MM.1S (cell line): ENCODE measurements around the gene PERM1.

Experiments
- DNase-seq: peaks from one replicate; pipeline ENCODE4 v3.0.0-alpha.2; 2015
- H2AFZ ChIP-seq: fragments of 300-600 bp; sonication (generic); 2 replicates; pipeline ENCODE4 v1.6.0; 2016; ENCODE audit warnings: antibody characterized with exemption, low read length
- H3F3A ChIP-seq: fragments of 300-600 bp; sonication (generic); 2 replicates; pipeline ENCODE4 v1.6.1; 2016; ENCODE audit warnings: mild to moderate bottlenecking, antibody characterized with exemption, low read length, moderate library complexity, mixed read lengths; ENCODE audit not compliant: insufficient read depth
- H3K27ac ChIP-seq: fragments of 300-600 bp; sonication (generic); 2 replicates; pipeline ENCODE4 v1.5.1; 2016; ENCODE audit warnings: mild to moderate bottlenecking, low read length
- H3K27me3 ChIP-seq: fragments of 300-600 bp; sonication (generic); replicated peaks from 2 replicates; pipeline ENCODE4 v1.6.0; 2016; ENCODE audit warnings: low read length; ENCODE audit not compliant: insufficient read depth
- H3K36me3 ChIP-seq: fragments of 300-600 bp; sonication (generic); replicated peaks from 2 replicates; pipeline ENCODE4 v1.6.1; 2016; ENCODE audit warnings: mild to moderate bottlenecking, low read length, mixed read lengths; ENCODE audit not compliant: insufficient read depth
- H3K4me1 ChIP-seq: fragments of 300-600 bp; sonication (generic); 2 replicates; pipeline ENCODE4 v1.6.1; 2016; ENCODE audit warnings: low read length, mixed read lengths
- H3K4me2 ChIP-seq: fragments of 300-600 bp; sonication (generic); 2 replicates; pipeline ENCODE4 v1.6.0; 2016; ENCODE audit warnings: low read depth, low read length
- H3K4me3 ChIP-seq: fragments of 300-600 bp; sonication (generic); 2 replicates; pipeline ENCODE4 v1.5.1; 2016; ENCODE audit warnings: low read length, mixed read lengths
- H3K79me2 ChIP-seq: fragments of 300-600 bp; sonication (generic); 2 replicates; pipeline ENCODE4 v1.6.1; 2016; ENCODE audit warnings: mixed run types, low read length, mixed read lengths
- H3K9ac ChIP-seq: fragments of 300-600 bp; sonication (generic); 2 replicates; pipeline ENCODE4 v1.6.1; 2016; ENCODE audit warnings: low read length, mixed read lengths
- H3K9me2 ChIP-seq: fragments of 300-600 bp; sonication (generic); replicated peaks from 2 replicates; pipeline ENCODE4 v1.6.1; 2016; ENCODE audit warnings: mild to moderate bottlenecking, low read length, mixed read lengths; ENCODE audit not compliant: insufficient read depth
- H3K9me3 ChIP-seq: fragments of 300-600 bp; sonication (generic); replicated peaks from 2 replicates; pipeline ENCODE4 v1.6.1; 2016; ENCODE audit warnings: mild to moderate bottlenecking, low read length, mixed read lengths; ENCODE audit not compliant: insufficient read depth
- H4K20me1 ChIP-seq: fragments of 300-600 bp; sonication (generic); 2 replicates; pipeline ENCODE4 v1.6.1; 2016; ENCODE audit warnings: mild to moderate bottlenecking, low read length, moderate library complexity, mixed read lengths; ENCODE audit not compliant: insufficient read depth
- CTCF ChIP-seq: fragments of 300-600 bp; sonication (generic); IDR thresholded peaks from 2 replicates; pipeline ENCODE4 v1.5.1; 2016; ENCODE audit warnings: antibody characterized with exemption, low read length, mixed read lengths
- EZH2 ChIP-seq: fragments of 300-600 bp; sonication (generic); optimal IDR thresholded peaks from 2 replicates; pipeline ENCODE3; 2017; ENCODE audit warnings: low read depth, mild to moderate bottlenecking, antibody characterized with exemption, low read length, mixed read lengths
- EZH2phosphoT487 ChIP-seq: fragments of 300-600 bp; sonication (generic); IDR thresholded peaks from 2 replicates; pipeline ENCODE4 v1.6.1; 2018; ENCODE audit warnings: antibody characterized with exemption, low read length

The PERM1 gene

GRCh38 chr1:956636-957035 is 25.3 kb downstream of the PERM1 start:
- H3K4me2 ChIP-seq: no peak overlapping the region
- no peak overlapping the region for H2AFZ ChIP-seq
- H3F3A ChIP-seq: no peaks in the 10 kb centered on the region
- no peak overlapping the region for H3K27ac ChIP-seq
- no peak for TF ChIP-seq EZH2
- TF ChIP-seq CTCF: no peak
- no peak for TF ChIP-seq EZH2phosphoT487
- no peaks in the 10 kb centered on the region for H4K20me1 ChIP-seq
- H3K36me3 ChIP-seq: peaks cover 4% of the 10 kb centered on the region; the same call in 1 of the 2 replicates
- no peaks in the 10 kb centered on the region for H3K9me2 ChIP-seq
- peaks cover 38% of the 10 kb centered on the region for H3K79me2 ChIP-seq
- H3K4me3 ChIP-seq: no peak overlapping the region
- no peak overlapping the region for H3K9ac ChIP-seq
- no peaks in the 10 kb centered on the region for H3K27me3 ChIP-seq
- DNase-seq: no peak
- 0 out of 2 replicates have a peak, but pooled peaks cover 6% of the 10 kb centered on the region for H3K4me1 ChIP-seq
- no peaks in the 10 kb centered on the region for H3K9me3 ChIP-seq

- 0 out of 2 replicates have a peak, but pooled peaks cover 6% of the 10 kb centered on the region for H3K4me1 ChIP-seq
- H3K27ac ChIP-seq: no peak overlapping the region
- DNase-seq: no peak
- no peak overlapping the region for H3K4me3 ChIP-seq
- peaks cover 4% of the 10 kb centered on the region; the same call in 1 of the 2 replicates for H3K36me3 ChIP-seq
- TF ChIP-seq EZH2 (no peak), CTCF (no peak), EZH2phosphoT487 (no peak)
- no peaks in the 10 kb centered on the region for H4K20me1 ChIP-seq
- H3K9me3 ChIP-seq: no peaks in the 10 kb centered on the region
- H3K27me3 ChIP-seq: no peaks in the 10 kb centered on the region
- no peak overlapping the region for H3K4me2 ChIP-seq
- no peak overlapping the region for H3K9ac ChIP-seq
- peaks cover 38% of the 10 kb centered on the region for H3K79me2 ChIP-seq
- H2AFZ ChIP-seq: no peak overlapping the region
- H3K9me2 ChIP-seq: no peaks in the 10 kb centered on the region
- no peaks in the 10 kb centered on the region for H3F3A ChIP-seq
Observed at GRCh38 chr1:955474-955873, 26.4 kb downstream of the PERM1 start.

GRCh38 chr1:954927-955326 is 27.0 kb downstream of the PERM1 start:
- no peaks in the 10 kb centered on the region for H3K9me3 ChIP-seq
- no peaks in the 10 kb centered on the region for H4K20me1 ChIP-seq
- no peaks in the 10 kb centered on the region for H3K9me2 ChIP-seq
- H3K27ac ChIP-seq: no peak overlapping the region
- H3K36me3 ChIP-seq: peaks cover 4% of the 10 kb centered on the region
- no peak overlapping the region for H2AFZ ChIP-seq
- TF ChIP-seq EZH2 (no peak), CTCF (no peak), EZH2phosphoT487 (no peak)
- no peaks in the 10 kb centered on the region for H3F3A ChIP-seq
- 0 out of 2 replicates have a peak, but pooled peaks cover 6% of the 10 kb centered on the region for H3K4me1 ChIP-seq
- H3K79me2 ChIP-seq: peaks cover 38% of the 10 kb centered on the region
- H3K9ac ChIP-seq: no peak overlapping the region
- DNase-seq: no peak
- H3K4me2 ChIP-seq: no peak overlapping the region
- H3K4me3 ChIP-seq: no peak overlapping the region
- no peaks in the 10 kb centered on the region for H3K27me3 ChIP-seq
